ENCODE measurements around the gene RAB39A. TPM values are rescaled to one million over a fixed set of nuclear protein-coding genes. Genes with fewer than 3 reads are reported as not detected.

The RAB39A gene
- total RNA-seq, 2 experiments from 2014 or later: 0.18 TPM; not detected in 1

DNA sequence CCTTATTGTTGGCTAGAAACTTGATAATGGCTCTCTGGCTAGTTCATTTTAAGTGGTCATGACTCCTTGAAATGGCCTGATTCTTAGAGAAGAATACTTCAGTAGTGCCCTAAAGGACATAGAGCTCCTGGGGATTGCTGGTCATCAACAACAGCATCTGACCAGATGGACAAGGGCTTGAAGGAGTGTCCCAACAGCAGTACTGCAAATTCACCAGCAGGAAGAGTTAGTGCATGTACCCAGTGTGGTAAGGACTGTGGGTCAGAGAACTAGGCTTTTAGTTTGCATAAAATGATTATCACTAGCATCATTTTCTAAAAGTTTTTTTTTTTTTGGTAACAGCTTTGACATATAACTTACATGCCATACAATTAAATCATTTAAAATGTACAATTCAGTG lies 41.0 kb downstream of the RAB39A start:
- Mint-ChIP-seq H3K36me3 (ENCODE audit: low read depth) (no peaks in the 10 kb centered on the region), H3K4me1 (ENCODE audit: low read depth) (no peaks in the 10 kb centered on the region), H3K27me3 (ENCODE audit: low read depth) (no peaks in the 10 kb centered on the region), H3K9me3 (ENCODE audit: insufficient read depth) (no peaks in the 10 kb centered on the region), H3K4me3 (no peak overlapping the region), H3K27ac (no peak overlapping the region)
- POLR2A ChIA-PET: no interaction called here
- CTCF ChIA-PET: interaction anchor here (0.5 to 1.3 kb wide), 3 partner anchors 40 to 421 kb away, joined by 3 read pairs; partner anchors contain the start of gene CUL5
- DNase-seq (no peak), ATAC-seq (no peak)

DNA sequence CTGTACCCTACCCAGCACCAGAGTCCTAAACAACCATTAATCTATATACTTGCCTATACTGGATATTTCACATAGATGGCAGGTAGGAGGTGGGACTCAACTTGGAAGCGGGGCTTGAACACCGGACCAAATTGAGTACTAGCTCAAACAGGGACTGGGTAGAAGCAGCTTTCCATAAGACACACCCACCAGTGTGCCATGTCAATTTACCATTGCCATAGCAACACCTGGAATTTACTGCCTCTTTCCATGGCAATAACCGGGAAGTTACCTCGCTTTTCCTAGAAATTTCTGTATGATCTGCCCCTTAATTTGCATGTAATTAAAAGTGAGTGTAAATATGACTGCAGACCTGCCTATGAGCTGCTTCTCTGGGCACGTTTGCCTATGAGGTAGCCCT lies 41.8 kb downstream of the RAB39A start:
- DNase-seq (no peak), ATAC-seq (no peak)
- no peaks in the 10 kb centered on the region for H3K4me1 Mint-ChIP-seq (ENCODE audit: low read depth)
- H3K9me3 Mint-ChIP-seq (ENCODE audit: insufficient read depth): no peaks in the 10 kb centered on the region
- no peaks in the 10 kb centered on the region for H3K36me3 Mint-ChIP-seq (ENCODE audit: low read depth)
- no peaks in the 10 kb centered on the region for H3K27me3 Mint-ChIP-seq (ENCODE audit: low read depth)
- POLR2A ChIA-PET: no interaction called here
- CTCF ChIA-PET: interaction anchor here (1.1 to 1.3 kb wide), 2 partner anchors 39 to 55 kb away, joined by 3 read pairs; partner anchors contain the start of gene CUL5
- H3K4me3 Mint-ChIP-seq: no peak overlapping the region
- no peak overlapping the region for H3K27ac Mint-ChIP-seq

DNA sequence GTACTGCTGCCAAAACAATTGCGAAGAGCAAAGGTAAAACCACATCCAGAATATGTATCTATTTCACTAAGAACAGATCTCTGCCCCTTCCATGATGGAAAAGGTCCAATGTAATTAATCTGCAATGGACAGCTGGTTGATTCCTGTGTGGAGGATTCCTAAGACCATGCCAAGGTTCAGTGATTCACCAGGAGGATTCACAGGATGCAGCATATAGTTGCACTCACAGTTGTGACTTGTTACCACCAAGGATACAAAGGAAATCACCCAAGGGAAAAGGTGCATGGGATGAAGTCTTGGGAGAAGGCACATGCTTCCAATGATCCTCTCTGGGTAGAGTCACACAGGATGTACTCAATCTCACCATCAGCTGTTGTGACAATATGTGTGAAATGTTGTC lies 45.4 kb downstream of the RAB39A start:
- ATAC-seq: no peak
- DNase-seq: no peak
- no peaks in the 10 kb centered on the region for H3K27me3 Mint-ChIP-seq (ENCODE audit: low read depth)
- CTCF ChIA-PET: no interaction called here
- no peaks in the 10 kb centered on the region for H3K4me1 Mint-ChIP-seq (ENCODE audit: low read depth)
- no peak overlapping the region for H3K4me3 Mint-ChIP-seq
- H3K36me3 Mint-ChIP-seq (ENCODE audit: low read depth): no peaks in the 10 kb centered on the region
- POLR2A ChIA-PET: no interaction called here
- no peak overlapping the region for H3K27ac Mint-ChIP-seq
- no peaks in the 10 kb centered on the region for H3K9me3 Mint-ChIP-seq (ENCODE audit: insufficient read depth)

- no peak overlapping the region for H3K4me3 Mint-ChIP-seq
- DNase-seq (no peak), ATAC-seq (no peak)
- no peaks in the 10 kb centered on the region for H3K9me3 Mint-ChIP-seq (ENCODE audit: insufficient read depth)
- ChIA-PET POLR2A (no interaction called here), CTCF (no interaction called here)
- H3K27ac Mint-ChIP-seq: no peak overlapping the region
- H3K4me1 Mint-ChIP-seq (ENCODE audit: low read depth): no peaks in the 10 kb centered on the region
- no peaks in the 10 kb centered on the region for H3K36me3 Mint-ChIP-seq (ENCODE audit: low read depth)
- peaks cover 2% of the 10 kb centered on the region for H3K27me3 Mint-ChIP-seq (ENCODE audit: low read depth)
Measured at GRCh38 chr11:107988397-107989158, 60.3 kb downstream of the RAB39A start.

DNA sequence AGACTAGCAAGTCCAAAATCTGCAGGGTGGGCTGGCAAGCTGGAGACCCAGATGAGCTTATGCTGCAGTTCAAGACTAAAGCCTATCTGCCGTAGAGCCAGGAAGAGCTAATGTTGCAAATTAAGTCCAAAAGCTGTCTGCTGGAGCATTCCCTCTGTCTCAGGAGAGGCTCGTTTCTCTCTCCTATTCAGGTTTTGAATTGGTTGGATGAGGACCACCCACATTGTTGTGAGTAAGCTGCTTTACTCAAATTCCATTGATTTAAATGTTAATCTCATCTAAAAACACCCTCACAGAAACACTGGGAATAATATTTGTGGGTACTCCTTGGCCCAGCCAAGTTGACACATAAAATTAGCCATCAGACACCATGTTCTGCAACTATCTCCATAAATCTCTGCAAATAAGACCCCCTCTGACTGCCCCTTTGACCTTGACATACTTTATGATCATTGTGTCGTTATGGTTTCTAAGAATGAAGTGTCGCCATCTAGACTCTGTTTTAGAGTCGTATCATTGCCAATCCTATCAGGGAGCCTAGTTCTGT lies 63.7 kb downstream of the RAB39A start:
- DNase-seq (no peak), ATAC-seq (no peak)
- Mint-ChIP-seq H3K27ac (no peak overlapping the region), H3K9me3 (ENCODE audit: insufficient read depth) (no peaks in the 10 kb centered on the region), H3K4me1 (ENCODE audit: low read depth) (no peaks in the 10 kb centered on the region), H3K36me3 (ENCODE audit: low read depth) (no peaks in the 10 kb centered on the region), H3K27me3 (ENCODE audit: low read depth) (peaks cover 12% of the 10 kb centered on the region), H3K4me3 (no peak overlapping the region)
- ChIA-PET POLR2A (interaction anchor here (0.6 kb wide), 1 partner anchor 986 kb away, joined by 3 read pairs; no protein-coding TSS in a partner anchor), CTCF (no interaction called here)

DNA sequence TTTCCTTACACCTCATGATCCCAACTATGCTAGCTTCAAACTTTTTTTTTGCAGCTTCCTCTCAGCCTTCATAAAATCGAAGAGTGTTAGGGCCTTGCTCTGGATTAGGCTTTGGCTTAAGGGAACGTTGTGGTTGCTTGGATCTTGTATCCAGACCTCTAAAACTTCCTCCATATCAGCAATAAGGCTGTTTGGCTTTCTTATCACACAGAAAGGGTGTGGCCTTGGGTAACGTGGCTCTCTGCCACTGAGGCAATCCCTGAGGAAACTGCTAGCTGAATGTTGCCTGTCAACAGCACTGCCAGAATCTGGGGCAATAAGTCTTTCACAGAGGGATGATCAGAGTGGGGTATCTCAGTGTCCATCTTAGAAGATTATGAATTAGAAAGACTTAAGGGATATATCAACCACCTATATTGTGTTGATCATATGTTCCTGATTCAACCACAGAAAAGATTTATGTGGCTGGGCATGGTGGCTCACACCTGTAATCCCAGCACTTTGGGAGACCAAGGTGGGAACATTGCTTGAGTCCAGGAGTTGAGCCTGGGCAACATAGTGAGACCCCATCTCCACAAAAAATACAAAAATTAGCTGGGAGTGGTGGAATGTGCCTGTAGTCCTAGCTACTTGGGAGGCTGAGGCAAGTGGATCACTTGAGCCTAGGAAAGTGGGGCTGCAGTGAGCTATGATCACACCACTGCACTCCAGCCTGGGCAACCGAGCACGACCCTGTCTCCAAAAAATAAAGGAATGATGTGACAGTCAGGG lies 67.9 kb downstream of the RAB39A start:
- Mint-ChIP-seq H3K27ac (no peak overlapping the region), H3K4me3 (no peak overlapping the region), H3K27me3 (ENCODE audit: low read depth) (peaks cover 12% of the 10 kb centered on the region), H3K9me3 (ENCODE audit: insufficient read depth) (no peaks in the 10 kb centered on the region), H3K4me1 (ENCODE audit: low read depth) (no peaks in the 10 kb centered on the region), H3K36me3 (ENCODE audit: low read depth) (no peaks in the 10 kb centered on the region)
- POLR2A ChIA-PET: no interaction called here
- ATAC-seq (no peak), DNase-seq (no peak)
- CTCF ChIA-PET: interaction anchor here (1.6 kb wide), 1 partner anchor 13 kb away, joined by 8 read pairs; the partner anchor contains the start of gene CUL5

DNA sequence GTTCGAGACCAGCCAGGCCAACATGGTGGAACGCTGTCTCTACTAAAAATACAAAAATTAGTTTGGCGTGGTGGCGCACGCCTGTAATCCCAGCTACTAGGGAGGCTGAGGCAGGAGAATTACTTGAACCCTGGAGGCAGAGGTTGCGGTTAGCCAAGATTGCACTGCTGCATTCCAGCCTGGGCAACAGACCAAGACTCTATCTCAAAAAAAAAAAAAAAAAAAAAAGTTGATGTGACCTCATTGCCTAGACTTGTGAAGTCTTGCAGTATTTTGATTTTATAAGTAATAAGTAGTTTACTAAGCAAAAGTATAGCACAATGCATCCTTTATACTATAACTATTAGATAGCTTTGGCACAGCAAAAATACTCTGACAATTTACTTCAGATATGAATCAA lies 70.5 kb downstream of the RAB39A start:
- no peak for DNase-seq
- peaks cover 14% of the 10 kb centered on the region for H3K27me3 Mint-ChIP-seq (ENCODE audit: low read depth)
- CTCF ChIA-PET: interaction anchor here (1.7 kb wide), 1 partner anchor 10 kb away, joined by 3 read pairs; the partner anchor contains the start of gene CUL5

DNA sequence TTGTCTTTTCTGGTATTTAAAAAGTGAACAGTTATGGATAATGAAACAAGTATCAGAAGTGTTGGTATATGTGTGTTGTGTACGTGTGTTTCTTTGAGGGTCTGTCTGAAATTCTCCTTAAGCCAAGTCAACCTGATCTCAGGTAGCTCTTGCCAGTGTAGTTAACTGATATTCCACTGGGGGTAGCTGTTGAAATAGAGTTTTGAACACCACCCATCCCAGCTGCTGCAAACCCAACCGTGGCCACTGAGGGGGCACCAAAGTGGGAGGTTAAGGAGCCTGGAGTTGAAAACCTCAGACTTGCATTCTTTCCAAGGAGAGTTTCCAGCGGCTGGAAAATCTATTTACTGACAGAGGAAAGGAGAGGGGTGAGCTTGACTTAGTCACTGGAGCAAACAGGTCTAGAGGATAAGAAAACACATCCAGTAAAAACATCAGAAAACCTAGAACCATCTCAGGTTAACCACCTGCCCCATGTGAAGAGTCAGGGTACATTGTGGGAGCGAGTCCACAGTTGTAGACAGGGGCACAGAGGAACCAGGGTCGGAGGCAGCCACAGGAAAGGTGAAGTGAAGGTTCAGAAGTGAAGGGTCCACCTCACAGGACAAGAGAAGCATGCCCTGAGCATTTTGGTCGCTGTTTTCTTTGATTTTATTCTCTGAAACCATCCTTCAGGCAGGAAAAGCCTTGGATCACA lies 71.7 kb downstream of the RAB39A start:
- ChIA-PET POLR2A (interaction anchor here (0.6 to 0.7 kb wide), 2 partner anchors 9 to 1059 kb away, joined by 3 to 4 read pairs; partner anchors contain the start of gene CUL5), CTCF (interaction anchor here (0.6 to 1.6 kb wide), 10 partner anchors 10 to 649 kb away, joined by 3 to 22 read pairs (median 3); partner anchors contain the start of genes CUL5 and NPAT)
- DNase-seq (peak; percentile 56), ATAC-seq (peak; percentile 93)
- Mint-ChIP-seq H3K9me3 (ENCODE audit: insufficient read depth) (no peaks in the 10 kb centered on the region), H3K27me3 (ENCODE audit: low read depth) (peaks cover 12% of the 10 kb centered on the region), H3K36me3 (ENCODE audit: low read depth) (no peaks in the 10 kb centered on the region), H3K4me1 (ENCODE audit: low read depth) (no peaks in the 10 kb centered on the region), H3K27ac (no peak overlapping the region), H3K4me3 (no peak overlapping the region)

More for the DNA sequence above, 70.5 kb downstream of the RAB39A start:
- no peaks in the 10 kb centered on the region for H3K36me3 Mint-ChIP-seq (ENCODE audit: low read depth)
- no peak for ATAC-seq
- no peaks in the 10 kb centered on the region for H3K9me3 Mint-ChIP-seq (ENCODE audit: insufficient read depth)
- no peak overlapping the region for H3K27ac Mint-ChIP-seq
- POLR2A ChIA-PET: interaction anchor here (1.0 kb wide), 1 partner anchor 10 kb away, joined by 3 read pairs; no protein-coding TSS in a partner anchor
- no peaks in the 10 kb centered on the region for H3K4me1 Mint-ChIP-seq (ENCODE audit: low read depth)
- H3K4me3 Mint-ChIP-seq: no peak overlapping the region

DNA sequence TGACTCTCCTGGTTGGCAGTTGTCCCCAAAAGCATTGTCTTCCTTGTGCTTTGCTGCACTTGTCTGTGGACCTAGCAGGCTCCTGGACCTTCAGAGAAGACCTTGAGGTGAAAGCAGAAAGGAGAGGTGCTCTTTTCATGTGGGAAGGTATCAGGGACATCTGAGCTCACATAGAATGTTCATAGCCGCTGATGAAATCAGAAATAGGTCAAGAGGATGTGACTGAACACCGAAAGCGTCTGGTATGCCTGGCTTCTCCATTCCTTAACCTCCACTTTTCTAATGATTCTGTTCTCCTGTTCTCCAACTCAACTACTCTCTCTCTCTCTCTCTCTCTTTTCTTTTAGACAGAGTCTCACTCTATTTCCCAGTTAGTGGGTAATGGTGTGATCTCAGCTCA lies 74.2 kb downstream of the RAB39A start:
- Mint-ChIP-seq H3K36me3 (ENCODE audit: low read depth) (no peaks in the 10 kb centered on the region), H3K27ac (no peak overlapping the region), H3K9me3 (ENCODE audit: insufficient read depth) (no peaks in the 10 kb centered on the region), H3K27me3 (ENCODE audit: low read depth) (peaks cover 2% of the 10 kb centered on the region), H3K4me1 (ENCODE audit: low read depth) (no peaks in the 10 kb centered on the region), H3K4me3 (no peak overlapping the region)
- CTCF ChIA-PET: interaction anchor here (1.5 kb wide), 1 partner anchor 13 kb away, joined by 4 read pairs; no protein-coding TSS in a partner anchor
- DNase-seq: no peak
- POLR2A ChIA-PET: no interaction called here
- ATAC-seq: no peak

DNA sequence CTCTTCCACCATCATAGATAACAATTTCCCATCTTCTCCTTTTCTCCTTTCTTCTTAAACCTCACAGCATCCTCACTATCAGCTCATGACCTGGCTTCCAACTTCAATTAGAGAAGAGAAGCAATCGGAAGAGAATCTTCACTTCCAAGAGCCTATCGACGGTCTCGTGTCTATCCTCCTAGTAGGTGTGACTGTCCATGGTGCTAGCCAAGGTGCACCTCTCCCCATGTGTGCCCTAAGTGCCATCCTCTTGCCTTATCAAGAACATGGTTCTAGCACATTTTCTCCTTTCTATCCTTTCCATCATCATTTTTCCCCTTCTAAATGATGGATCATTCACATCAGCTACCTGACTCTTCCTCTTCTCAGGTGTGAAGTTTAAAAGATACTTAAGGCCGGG lies 75.4 kb downstream of the RAB39A start:
- Mint-ChIP-seq H3K4me3 (no peak overlapping the region), H3K9me3 (ENCODE audit: insufficient read depth) (no peaks in the 10 kb centered on the region), H3K27ac (no peak overlapping the region), H3K36me3 (ENCODE audit: low read depth) (no peaks in the 10 kb centered on the region), H3K27me3 (ENCODE audit: low read depth) (peaks cover 2% of the 10 kb centered on the region), H3K4me1 (ENCODE audit: low read depth) (peaks cover 3% of the 10 kb centered on the region)
- ChIA-PET CTCF (no interaction called here), POLR2A (no interaction called here)
- DNase-seq (no peak), ATAC-seq (no peak)

DNA sequence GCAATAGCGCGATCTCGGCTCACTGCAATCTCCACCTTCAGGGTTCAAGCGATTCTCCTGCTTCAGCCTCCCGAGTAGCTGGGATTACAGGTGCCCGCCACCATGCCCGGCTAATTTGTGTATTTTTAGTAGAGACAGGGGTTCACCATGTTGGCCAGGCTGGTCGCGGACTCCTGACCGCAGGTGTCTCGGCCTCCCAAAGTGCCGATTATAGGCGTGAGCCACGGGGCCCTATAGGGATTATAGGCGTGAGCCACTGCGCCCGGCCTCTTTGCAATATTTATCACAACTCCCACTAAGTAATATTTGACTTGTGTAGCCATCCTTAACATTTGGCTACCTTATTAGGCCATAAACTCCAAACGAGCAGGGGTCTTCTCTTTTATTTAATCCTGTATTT lies 79.6 kb downstream of the RAB39A start:
- CTCF ChIA-PET: interaction anchor here (1.0 to 1.6 kb wide), 4 partner anchors 19 to 86 kb away, joined by 3 to 8 read pairs (median 6); no protein-coding TSS in a partner anchor
- no peak overlapping the region for H3K4me3 Mint-ChIP-seq
- DNase-seq (no peak), ATAC-seq (no peak)
- peaks cover 12% of the 10 kb centered on the region for H3K36me3 Mint-ChIP-seq (ENCODE audit: low read depth)
- POLR2A ChIA-PET: no interaction called here
- peaks cover 14% of the 10 kb centered on the region for H3K4me1 Mint-ChIP-seq (ENCODE audit: low read depth)
- H3K9me3 Mint-ChIP-seq (ENCODE audit: insufficient read depth): no peaks in the 10 kb centered on the region
- H3K27me3 Mint-ChIP-seq (ENCODE audit: low read depth): peaks cover 2% of the 10 kb centered on the region
- H3K27ac Mint-ChIP-seq: no peak overlapping the region

Measured in activated CD8-positive, alpha-beta T cell treated with anti-CD3 and anti-CD28 coated beads, Interleukin-2, amount 10 ng/mL, durations not matched to agents 7 days and 5 days (primary cell).